Mesothelial cell of epicardium (in vitro differentiated cells): Measurements from ENCODE around the gene POP7. TPM values are rescaled to one million over a fixed set of nuclear protein-coding genes. Genes with fewer than 3 reads are reported as not detected.

ENCODE experiments used
- DNase-seq, 2 experiments: peaks; one replicate each; pipeline ENCODE4 v3.0.0; 2021; ENCODE audit warnings: low spot score in 2 of 2; ENCODE audit not compliant: unreplicated experiment in 2 of 2
- H3K27ac Mint-ChIP-seq: 2 replicates; pipeline ENCODE4 v1.8.0; 2021; ENCODE audit warnings: mixed read lengths
- H3K27me3 Mint-ChIP-seq: 2 replicates; pipeline ENCODE4 v1.8.0; 2021; ENCODE audit warnings: low read depth, mixed read lengths
- H3K36me3 Mint-ChIP-seq: 2 replicates; pipeline ENCODE4 v1.8.0; 2021; ENCODE audit warnings: mixed read lengths
- H3K4me1 Mint-ChIP-seq: 2 replicates; pipeline ENCODE4 v1.8.0; 2021; ENCODE audit warnings: mixed read lengths
- H3K4me3 Mint-ChIP-seq: 2 replicates; pipeline ENCODE4 v1.8.0; 2021; ENCODE audit warnings: mild to moderate bottlenecking, moderate library complexity, mixed read lengths
- H3K9me3 Mint-ChIP-seq: 2 replicates; pipeline ENCODE4 v1.8.0; 2021; ENCODE audit warnings: mixed read lengths
- total RNA-seq: library from RNA; stranded (reverse); gene quantifications from 3 replicates; pipeline ENCODE4 v1.2.1, GENCODE V29; 2021
- TF ChIP-seq, protein P1 (sequence below): fragments of 200-600 bp; sonication (generic); IDR thresholded peaks from one replicate; pipeline ENCODE4 v1.5.0; 2021; ENCODE audit warnings: antibody characterized with exemption; ENCODE audit not compliant: unreplicated experiment

POP7 gene
- total RNA-seq, 1 donor from 2014 or later: 26.0 TPM

DNA sequence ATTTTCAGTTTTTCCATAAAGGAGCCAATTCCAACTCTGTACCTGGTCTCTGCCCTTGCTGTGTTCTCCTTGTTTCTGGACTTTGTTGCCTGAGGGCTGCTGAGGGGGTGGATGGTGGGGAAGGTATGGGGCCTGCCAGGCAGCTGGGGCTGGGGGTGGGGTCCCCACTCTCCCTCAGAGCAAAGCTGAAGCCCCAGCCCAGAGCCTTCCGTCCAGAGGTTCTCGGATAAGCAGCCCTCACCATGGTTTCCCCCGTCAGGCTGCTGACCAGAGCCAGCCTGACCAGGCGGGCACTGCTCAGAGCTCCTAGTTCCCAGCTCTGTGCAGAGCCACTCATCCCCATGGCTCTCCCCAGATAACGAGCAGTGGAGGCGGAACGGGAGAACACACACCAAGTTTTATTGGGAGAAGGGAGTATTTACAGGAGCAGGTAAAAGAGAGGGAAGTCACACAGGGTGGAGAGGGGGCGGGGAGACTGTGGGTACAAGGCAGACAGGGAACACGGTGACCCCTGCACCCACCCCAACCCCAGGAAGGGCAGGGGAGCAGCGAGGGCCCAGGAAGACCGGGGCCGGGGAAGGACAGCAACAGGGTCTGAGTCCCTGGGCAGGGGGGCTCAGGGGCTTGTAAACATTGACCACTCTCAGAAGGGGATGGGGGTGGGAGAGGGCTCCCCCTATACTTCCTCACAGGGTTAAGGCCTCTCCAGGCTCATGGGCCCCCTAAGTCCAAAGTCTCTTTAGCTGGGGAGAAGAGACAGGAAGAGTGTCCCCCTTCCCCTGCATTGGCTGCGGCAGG, 26.6 kb upstream of the POP7 start:
- TF ChIP-seq, protein P1, sequence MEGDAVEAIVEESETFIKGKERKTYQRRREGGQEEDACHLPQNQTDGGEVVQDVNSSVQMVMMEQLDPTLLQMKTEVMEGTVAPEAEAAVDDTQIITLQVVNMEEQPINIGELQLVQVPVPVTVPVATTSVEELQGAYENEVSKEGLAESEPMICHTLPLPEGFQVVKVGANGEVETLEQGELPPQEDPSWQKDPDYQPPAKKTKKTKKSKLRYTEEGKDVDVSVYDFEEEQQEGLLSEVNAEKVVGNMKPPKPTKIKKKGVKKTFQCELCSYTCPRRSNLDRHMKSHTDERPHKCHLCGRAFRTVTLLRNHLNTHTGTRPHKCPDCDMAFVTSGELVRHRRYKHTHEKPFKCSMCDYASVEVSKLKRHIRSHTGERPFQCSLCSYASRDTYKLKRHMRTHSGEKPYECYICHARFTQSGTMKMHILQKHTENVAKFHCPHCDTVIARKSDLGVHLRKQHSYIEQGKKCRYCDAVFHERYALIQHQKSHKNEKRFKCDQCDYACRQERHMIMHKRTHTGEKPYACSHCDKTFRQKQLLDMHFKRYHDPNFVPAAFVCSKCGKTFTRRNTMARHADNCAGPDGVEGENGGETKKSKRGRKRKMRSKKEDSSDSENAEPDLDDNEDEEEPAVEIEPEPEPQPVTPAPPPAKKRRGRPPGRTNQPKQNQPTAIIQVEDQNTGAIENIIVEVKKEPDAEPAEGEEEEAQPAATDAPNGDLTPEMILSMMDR: no peak
- Mint-ChIP-seq H3K27ac (peak overlapping the region; percentile 89), H3K9me3 (no peaks in the 10 kb centered on the region), H3K27me3 (no peaks in the 10 kb centered on the region), H3K4me3 (no peak overlapping the region), H3K36me3 (peaks cover 12% of the 10 kb centered on the region), H3K4me1 (peaks cover 22% of the 10 kb centered on the region)
- no peak for DNase-seq

DNA sequence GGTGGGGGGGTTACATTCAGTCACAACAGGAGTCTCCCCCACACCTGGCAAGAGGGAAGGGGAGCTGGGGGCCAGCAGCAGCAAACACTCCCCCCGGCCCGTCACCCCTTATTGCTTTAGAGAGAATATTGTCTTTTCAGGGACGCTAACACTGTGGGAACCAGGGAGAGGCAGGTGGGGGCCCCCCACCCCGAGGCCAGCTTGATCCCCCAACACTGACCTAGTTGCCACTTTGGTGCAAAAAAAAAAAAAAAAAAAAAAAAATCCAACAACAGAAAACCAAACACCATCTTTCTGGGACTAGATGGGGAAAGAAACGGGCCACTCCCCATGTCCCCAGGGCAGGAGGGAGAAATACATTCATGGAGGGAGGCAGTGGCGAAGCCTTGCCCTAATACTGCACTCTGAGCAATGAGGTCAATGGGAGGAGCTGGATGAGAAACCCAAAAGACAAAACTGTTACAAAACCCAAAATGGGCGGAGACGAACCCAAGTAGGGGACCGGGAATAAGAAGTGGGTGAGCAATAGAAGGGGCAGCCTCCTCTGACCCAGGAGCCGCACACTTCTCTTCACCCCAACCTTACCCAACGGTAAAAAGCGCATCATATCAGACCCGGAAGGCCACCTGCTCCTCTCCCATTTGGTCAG, 25.9 kb upstream of the POP7 start:
- TF ChIP-seq, protein P1: no peak
- H3K9me3 Mint-ChIP-seq: no peaks in the 10 kb centered on the region
- DNase-seq: no peak
- peak overlapping the region; percentile 28 for H3K27ac Mint-ChIP-seq
- peaks cover 21% of the 10 kb centered on the region for H3K4me1 Mint-ChIP-seq
- H3K36me3 Mint-ChIP-seq: peaks cover 12% of the 10 kb centered on the region
- H3K27me3 Mint-ChIP-seq: no peaks in the 10 kb centered on the region
- H3K4me3 Mint-ChIP-seq: no peak overlapping the region

DNA sequence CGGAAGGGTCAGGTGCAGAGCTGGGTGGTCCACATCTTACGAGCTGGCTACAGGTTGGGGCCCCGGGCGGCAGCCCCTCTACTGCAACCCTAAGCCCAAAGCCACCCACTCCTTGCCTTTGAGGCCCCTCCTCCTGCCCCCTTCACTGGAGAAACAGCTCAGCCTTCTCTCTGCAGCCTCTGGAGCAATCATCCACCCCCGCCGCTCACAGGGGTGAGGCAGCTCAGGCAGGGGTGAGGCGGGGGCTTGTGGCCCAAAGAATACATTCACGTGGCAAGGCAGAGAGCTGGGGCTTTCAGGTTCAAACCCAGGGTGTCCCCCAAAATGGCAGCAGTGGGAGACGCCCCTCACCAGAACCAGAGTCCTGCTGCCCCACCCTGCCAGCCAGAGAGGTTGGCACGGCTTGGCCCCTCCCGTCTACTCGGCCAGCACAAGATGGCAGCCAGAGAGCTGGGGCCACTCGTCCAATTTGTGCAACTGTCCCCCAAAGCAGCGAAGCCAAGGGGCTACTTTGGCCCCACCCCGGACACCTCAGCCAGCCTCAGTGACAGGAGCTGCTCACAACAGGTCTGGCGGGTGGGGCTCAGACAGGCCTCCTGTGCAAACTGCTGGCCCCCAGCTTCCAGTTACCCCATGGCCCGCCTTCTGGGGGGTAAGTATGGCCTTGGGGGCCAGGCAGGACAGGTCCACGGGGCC, 25.2 kb upstream of the POP7 start:
- TF ChIP-seq, protein P1: no peak
- no peaks in the 10 kb centered on the region for H3K27me3 Mint-ChIP-seq
- H3K36me3 Mint-ChIP-seq: peaks cover 19% of the 10 kb centered on the region
- H3K4me3 Mint-ChIP-seq: no peak overlapping the region
- peaks cover 21% of the 10 kb centered on the region for H3K4me1 Mint-ChIP-seq
- H3K9me3 Mint-ChIP-seq: no peaks in the 10 kb centered on the region
- DNase-seq: no peak
- no peak overlapping the region for H3K27ac Mint-ChIP-seq

DNA sequence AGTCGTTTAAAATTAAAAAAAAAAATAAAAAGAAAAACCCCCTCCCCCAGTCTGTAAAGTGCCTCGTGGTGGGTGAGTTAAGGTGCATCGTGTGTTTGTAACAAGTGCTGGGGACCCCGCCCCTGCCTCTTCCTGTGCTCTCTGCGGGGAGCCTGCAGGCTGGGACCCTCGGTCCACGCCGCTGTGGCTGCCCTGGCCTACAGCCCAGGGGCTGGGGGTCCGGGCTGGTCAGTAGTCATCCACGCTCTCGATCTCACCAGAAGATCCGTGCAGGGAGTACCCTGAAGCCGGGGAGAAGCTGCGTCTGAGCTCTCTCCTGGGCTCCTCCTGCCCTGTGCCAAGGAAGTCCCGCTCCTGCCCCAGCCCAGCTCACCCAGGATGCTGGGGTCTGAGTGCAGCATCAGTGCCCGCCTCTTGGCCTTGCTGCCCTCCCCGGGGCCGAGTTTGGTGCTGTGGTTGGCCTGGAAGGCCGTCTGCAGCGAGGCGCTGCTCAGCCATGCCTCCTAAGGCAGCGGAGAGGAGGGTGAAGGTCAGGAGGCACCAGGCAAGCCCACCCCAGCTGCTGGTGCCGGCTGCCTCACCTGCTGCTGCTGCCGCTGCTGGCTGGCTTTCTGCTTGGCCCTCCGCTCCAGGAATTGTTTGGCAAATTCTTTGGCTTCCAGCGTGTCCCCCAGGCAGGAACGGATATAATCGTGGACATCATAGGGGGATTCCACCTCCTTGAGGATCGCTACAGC, 24.3 kb upstream of the POP7 start:
- Mint-ChIP-seq H3K27ac (no peak overlapping the region), H3K4me1 (peaks cover 15% of the 10 kb centered on the region), H3K4me3 (no peak overlapping the region), H3K27me3 (no peaks in the 10 kb centered on the region), H3K9me3 (no peaks in the 10 kb centered on the region), H3K36me3 (peaks cover 19% of the 10 kb centered on the region)
- no peak for DNase-seq
- TF ChIP-seq, protein P1: no peak

DNA sequence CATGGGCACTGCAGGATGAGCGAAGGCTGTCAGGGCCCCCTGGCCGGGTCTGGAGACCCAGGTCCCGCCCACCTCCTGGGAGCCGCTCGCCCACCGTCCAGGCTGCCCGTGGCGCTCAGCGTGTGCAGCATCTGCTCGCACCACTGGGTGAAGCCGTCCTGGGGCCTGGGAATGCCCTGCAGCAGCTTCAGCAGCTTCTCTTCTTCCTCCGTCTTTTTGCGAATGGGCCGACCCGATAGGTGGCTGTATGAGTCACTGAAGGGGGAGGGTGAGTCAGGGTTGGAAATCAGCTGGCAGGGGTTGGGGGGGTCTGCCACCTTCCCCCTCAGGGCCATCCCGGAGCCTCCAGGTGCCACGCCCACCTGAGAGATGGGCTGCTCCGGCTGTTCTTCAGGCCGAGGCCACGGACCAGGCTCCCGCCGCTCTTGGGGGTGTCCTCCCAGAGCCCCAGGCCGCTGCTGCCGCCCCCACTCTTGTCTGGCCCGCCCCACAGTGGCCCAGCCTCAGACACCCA, 23.6 kb upstream of the POP7 start:
- no peak overlapping the region for H3K27ac Mint-ChIP-seq
- peaks cover 19% of the 10 kb centered on the region for H3K36me3 Mint-ChIP-seq
- TF ChIP-seq, protein P1: no peak
- DNase-seq: no peak
- H3K4me1 Mint-ChIP-seq: peaks cover 14% of the 10 kb centered on the region
- no peak overlapping the region for H3K4me3 Mint-ChIP-seq
- H3K27me3 Mint-ChIP-seq: no peaks in the 10 kb centered on the region
- H3K9me3 Mint-ChIP-seq: no peaks in the 10 kb centered on the region
